Measurements from ENCODE around the gene RGN.
"Not testable (repeated sequence)": the region's sequence is repeated elsewhere in the genome, so short reads cannot be mapped to it uniquely, and the experiment has no call there.

The RGN gene

GRCh38 chrX:47078129-47079043, at the start of gene RGN:
TSS of gene RGN (plus strand) at chrX:47078443. CDS start at chrX:47081145, 2,702 bp downstream.
- no peak for DNase-seq

GRCh38 chrX:47030339-47030738, 47.9 kb upstream of the RGN start:
- DNase-seq, result peak; percentile 58

- no peak for DNase-seq
These were observed 30.3 kb upstream of the RGN start for GRCh38 chrX:47047989-47048388.

- no peak for DNase-seq
These were observed 18.9 kb upstream of the RGN start for GRCh38 chrX:47059142-47059874.

DNA sequence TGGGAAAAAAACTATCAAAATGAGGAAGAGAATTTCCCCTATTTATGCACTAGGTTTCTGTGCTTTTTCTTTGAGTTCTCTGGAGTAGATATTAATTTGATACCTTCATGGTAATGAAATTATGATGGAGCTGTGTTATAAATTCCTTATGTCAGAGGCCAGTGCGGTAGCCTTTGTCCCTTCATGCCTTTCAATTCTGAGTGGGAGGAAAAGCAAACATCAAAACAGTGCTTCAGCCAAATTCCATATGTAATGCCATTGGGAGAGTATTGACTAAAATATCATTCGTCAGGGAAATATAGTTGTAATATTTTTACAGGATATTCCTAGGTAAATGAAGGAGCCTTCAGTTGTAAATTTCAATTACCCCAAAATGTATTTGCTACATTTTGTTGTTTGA, 17.5 kb upstream of the RGN start:
- DNase-seq, result no peak

GRCh38 chrX:47061238-47061919, 16.9 kb upstream of the RGN start:
- no peak for DNase-seq

- DNase-seq, result no peak
These were observed 15.1 kb upstream of the RGN start for GRCh38 chrX:47063179-47063578.

DNA sequence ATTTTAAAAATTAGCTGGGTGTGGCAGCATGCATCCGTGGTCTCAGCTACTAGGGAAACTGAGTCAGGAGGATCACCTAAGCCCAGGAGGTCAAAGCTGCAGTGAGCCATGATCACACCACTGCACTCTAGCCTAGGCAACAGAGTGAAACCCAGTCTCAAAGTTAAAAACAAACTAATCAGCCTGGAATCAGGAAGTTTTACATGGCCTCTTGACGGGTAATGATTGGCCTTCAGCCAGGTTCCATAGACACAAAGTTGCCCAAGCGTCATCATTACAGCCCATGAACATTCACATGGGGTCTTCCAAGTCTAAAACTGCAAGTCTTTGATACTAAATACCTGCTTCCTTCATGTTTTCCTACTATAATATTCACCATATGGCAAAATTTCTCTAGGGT, 10.0 kb upstream of the RGN start:
- no peak for DNase-seq

DNA sequence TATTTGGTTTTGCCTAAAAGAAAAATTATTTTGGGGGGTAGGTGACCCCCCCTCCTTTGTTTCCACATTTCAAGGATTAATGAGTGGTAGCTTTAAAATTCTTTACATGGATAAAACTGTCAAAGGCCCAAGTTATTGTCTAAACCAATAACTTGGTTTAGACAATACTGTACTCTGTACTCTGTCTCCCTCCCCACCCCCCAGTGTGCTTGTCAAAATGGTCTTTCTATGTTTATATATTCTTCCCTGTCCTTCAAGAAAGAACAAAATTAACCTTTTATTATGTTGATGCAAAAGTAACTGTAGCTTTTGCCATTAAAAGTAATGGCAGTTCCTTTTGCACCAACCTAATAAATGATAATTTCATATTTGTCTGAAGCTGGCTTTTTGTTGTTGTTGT, 9.5 kb upstream of the RGN start:
- DNase-seq, result no peak

DNA sequence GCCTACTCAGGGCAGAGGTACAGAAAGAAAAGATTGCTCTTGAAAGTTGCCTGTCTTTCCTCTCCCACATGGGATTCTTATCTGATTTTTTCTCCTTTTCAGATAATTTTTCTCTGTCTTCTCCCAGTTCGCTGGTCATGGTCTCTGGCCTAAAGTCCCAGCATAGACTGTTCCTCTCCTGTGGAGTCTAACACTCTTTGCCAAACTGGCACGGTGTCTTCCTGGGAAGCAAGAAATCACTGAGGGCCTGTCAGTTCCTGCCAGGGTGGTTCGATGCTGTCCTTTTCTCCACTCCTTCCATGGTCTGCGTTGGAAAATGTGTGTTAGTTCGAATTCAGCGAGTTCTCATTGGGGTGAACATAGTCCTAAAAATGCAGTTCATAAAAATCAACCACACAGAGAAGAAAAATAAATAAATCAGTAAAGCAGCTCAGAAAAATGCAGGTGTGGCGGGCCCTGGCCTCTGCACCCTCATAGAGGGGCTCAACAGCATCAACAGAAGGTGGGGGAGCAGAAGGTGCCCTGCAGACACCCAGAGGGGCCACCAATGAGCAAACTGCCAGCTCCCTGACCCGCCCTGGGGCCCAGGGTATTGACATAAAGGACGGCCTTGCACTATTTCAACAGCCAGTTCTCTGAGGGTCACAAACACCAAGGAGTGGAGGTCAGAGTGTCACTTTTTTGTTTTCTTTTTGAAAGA, 2.1 kb downstream of the RGN start:
- DNase-seq, result no peak

GRCh38 chrX:47080915-47081236, 2.6 kb downstream of the RGN start:
- DNase-seq, result no peak

GRCh38 chrX:47091149-47091775, 13.0 kb downstream of the RGN start:
- DNase-seq, result no peak

DNA sequence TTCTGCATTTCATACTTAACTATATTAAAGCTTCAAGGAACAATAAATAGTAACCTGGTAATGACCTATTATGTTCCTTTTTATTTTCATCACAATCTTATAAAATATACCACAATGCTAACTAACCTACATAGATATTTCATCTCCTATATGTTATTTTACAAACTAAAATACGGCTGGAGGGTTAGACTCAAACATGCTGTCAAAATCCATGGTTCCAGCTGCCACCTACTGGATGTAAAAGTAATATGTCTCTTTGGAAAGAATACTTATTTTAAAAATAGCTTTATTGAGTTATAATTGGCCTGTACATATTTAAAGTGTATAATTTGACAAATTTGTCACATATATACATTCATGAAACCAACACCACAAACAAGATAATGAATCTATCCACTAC, 15.0 kb downstream of the RGN start:
- no peak for DNase-seq

- DNase-seq, result no peak
These were observed 15.6 kb downstream of the RGN start for GRCh38 chrX:47093860-47094259.

- DNase-seq, result no peak
These were observed 18.8 kb downstream of the RGN start for GRCh38 chrX:47097018-47097417.

- no peak for DNase-seq
These were observed 20.3 kb downstream of the RGN start for GRCh38 chrX:47098338-47099094.

DNA sequence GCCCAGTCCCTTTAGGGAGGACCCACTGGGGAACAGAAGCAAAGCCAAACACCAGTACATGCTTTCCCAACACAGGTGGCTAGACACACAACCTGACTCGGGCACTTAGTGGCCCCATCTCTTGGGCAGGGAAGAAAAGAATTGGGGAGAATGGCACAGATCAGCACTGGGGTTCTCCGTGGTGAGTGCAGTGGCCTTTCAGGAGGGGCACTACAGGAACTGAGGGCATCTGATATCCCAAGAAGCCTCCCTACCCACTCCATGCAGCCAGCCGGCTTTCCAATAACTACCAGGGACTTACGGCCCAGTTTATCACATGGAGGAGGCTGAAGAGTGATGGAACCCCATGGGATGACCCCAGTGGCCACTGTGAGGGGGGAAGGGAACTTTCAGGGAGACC, 23.0 kb downstream of the RGN start:
- DNase-seq, result no peak

DNA sequence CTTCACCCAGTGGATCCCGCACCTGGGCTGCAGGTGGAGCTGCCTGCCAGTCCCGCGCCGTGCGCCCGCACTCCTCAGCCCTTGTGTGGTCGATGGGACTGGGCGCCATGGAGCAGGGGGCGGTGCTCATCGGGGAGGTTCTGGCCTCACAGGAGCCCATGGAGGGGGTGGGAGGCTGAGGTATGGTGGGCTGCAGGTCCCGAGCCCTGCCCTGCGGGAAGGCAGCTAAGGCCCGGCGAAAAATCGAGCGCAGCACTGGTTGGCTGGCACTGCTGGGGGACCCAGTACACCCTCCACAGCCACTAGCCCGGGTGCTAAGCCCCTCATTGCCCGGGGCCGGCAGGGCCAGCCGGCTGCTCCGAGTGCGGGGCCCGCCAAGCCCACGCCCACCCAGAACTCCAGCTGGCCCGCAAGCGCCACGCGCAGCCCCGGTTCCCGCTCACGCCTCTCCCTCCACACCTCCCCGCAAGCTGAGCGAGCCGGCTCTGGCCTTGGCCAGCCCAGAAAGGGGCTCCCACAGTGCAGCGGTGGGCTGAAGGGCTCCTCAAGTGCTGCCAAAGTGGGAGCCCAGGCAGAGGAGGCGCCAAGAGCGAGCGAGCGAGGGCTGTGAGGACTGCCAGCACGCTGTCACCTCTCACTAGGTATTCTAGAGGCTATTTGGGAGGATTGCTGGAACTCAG, 32.8 kb downstream of the RGN start:
- DNase-seq, result not testable (repeated sequence)

DNA sequence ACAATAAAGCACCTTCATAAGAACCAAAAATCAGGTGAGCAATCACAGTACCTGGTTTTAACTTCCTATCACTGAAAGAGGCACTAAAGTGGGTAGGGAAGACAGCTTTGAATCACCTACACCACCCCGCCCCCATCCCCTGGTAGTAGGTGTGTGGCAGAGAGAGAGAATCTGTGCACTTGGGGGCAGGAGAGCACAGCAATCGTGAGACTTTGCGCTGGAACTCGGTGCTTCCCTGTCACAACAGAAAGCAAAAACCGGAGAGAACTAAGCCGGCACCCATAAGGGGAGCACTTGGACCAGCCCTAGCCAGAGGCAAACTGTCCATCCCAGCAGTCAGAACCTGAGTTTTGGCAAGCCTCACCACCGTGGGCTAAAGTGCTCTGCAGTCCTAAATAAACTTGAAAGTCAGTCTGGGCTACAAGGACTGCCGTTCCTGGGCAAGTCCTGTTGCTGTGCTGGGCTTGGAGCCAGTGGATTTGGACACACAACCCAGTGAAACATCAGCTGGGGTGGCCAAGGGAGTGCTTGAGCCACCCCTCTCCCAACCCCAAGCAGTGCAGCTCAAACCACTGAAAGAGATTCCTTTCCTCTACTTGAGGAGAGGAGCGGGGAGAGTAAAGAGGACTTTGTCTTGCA, 34.2 kb downstream of the RGN start:
- DNase-seq, result no peak

DNA sequence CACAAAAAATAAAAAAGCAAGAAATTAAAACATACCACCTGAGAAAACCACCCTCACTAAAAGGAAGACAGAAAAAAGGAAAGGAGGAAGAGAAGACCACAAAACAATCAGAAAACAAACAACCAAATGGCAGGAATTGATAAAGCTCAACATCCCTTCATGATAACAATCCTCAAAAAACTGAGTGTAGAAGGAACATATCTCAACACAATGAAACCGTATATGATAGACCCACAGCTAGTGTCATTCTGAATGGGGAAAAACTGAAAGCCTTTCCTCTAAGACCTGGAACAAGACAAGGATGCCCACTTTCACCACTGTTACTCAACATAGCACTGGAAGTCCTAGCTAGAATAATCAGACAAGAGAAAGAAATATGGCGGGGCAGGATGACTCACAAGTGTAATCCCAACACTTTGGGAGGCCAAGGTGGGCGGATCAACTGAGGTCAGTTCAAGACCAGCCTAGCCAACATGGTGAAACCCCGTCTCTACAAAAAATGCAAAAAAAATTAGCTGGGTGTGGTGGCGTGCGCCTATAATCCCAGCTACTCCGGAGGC, 38.4 kb downstream of the RGN start:
- DNase-seq, result not testable (repeated sequence)

All from kidney glomerular epithelial cell (primary cell).